ENCODE results near the gene SLC15A1. TPM values are rescaled to one million over a fixed set of nuclear protein-coding genes. Genes with fewer than 3 reads are reported as not detected.

Gene SLC15A1
- total and polyA plus RNA-seq, 2 experiments from 2014 or later: not detected

- DNase-seq (ENCODE audit: low read depth in 1 of 2, low spot score in 1 of 2): no peak
Measured at GRCh38 chr13:98784666-98785065, 32.2 kb upstream of the SLC15A1 start.

DNA sequence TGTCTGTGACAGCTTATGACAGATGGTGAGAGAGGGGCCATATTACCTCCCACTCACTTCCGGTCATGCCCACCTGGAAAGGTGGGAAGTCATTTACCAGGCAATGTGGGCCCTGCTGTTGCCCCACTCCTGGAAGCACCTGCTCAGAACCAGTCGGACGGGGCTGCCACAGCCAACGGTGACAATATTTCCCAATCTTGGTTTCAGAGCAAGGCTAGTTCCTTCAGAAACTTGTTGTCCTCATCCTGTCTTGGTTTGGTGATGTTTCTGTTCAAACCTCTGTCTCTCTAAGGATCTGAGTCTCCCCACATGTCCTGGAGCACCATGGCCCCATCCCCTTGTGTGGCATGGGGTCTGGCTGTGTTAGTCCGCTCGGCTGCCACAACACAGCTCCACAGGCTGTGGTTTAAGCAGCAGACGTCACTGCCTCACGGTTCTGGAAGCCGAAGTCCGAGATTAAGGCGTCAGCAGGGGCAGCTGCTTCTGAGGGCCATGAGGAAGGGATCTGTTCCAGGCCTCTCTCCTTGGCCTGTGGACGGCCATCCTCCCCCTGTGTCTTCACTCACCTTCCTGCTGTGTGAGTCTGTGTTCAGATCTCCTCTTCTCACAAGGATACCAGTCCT, 31.5 kb upstream of the SLC15A1 start:
- no peaks in the 10 kb centered on the region for H3K27me3 ChIP-seq
- H3K4me3 ChIP-seq: no peak overlapping the region
- H3K9me3 ChIP-seq (ENCODE audit: low read depth): no peaks in the 10 kb centered on the region
- no peak for TF ChIP-seq CTCF (IDR thresholded peaks at IDR 0.05; ENCODE audit: low read depth, low read length)
- H3K27ac ChIP-seq: no peak overlapping the region
- no peak for DNase-seq (ENCODE audit: low read depth in 1 of 2, low spot score in 1 of 2)
- H3K4me1 ChIP-seq (ENCODE audit: low read depth): no peaks in the 10 kb centered on the region
- no peaks in the 10 kb centered on the region for H3K36me3 ChIP-seq

More at GRCh38 chr13:98784666-98785065, 32.2 kb upstream of the SLC15A1 start:
- Histone ChIP-seq H3K36me3 (no peaks in the 10 kb centered on the region), H3K27me3 (no peaks in the 10 kb centered on the region), H3K27ac (no peak overlapping the region), H3K4me3 (no peak overlapping the region), H3K9me3 (ENCODE audit: low read depth) (no peaks in the 10 kb centered on the region), H3K4me1 (ENCODE audit: low read depth) (no peaks in the 10 kb centered on the region)
- no peak for TF ChIP-seq CTCF (IDR thresholded peaks at IDR 0.05; ENCODE audit: low read depth, low read length)

DNA sequence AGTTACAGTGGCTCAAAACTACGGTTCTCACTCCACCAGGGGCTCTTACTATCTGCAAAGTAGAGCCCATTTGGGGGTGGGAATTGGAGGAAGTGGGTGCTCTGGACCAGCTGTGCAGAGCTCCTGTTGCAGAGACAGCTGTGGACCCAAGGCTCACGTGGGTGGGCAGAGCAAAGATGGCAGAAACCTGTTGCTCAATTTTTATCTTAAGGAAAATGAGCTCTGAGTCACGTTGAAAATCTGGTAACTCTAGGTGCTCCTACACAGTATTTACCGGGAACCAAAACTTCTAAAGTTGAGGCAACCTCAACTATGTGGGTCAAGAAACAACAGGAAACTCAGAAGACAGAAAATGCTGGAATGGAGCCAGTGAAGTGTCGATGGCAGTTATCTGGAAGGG, 30.2 kb upstream of the SLC15A1 start:
- no peak for TF ChIP-seq CTCF (IDR thresholded peaks at IDR 0.05; ENCODE audit: low read depth, low read length)
- no peak overlapping the region for H3K27ac ChIP-seq
- peak in 1 of 2 donors; percentile 67 for DNase-seq (ENCODE audit: low read depth in 1 of 2, low spot score in 1 of 2)
- no peaks in the 10 kb centered on the region for H3K4me1 ChIP-seq (ENCODE audit: low read depth)
- H3K4me3 ChIP-seq: no peak overlapping the region
- H3K9me3 ChIP-seq (ENCODE audit: low read depth): no peaks in the 10 kb centered on the region
- H3K36me3 ChIP-seq: no peaks in the 10 kb centered on the region
- H3K27me3 ChIP-seq: no peaks in the 10 kb centered on the region

DNA sequence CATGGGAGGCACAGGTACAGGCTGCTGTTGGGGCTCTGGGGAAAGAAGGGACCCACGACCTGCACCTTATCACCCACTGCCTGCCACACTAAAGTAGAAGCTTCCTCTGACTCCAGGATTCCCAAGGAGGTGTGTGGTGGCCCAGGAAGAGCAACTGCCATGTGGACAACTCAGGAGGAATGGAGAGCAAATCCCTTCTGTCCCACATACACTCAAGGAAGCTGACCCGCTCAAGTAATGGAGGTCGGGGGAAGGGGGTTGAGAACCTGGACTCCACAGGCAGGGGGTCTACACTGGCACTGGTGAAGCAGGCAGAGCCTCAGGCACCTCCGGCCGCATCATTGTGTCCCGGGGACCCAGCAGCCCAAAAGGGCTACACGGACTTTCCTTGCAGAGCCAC, 29.4 kb upstream of the SLC15A1 start:
- no peaks in the 10 kb centered on the region for H3K27me3 ChIP-seq
- TF ChIP-seq CTCF (IDR thresholded peaks at IDR 0.05; ENCODE audit: low read depth, low read length): no peak
- no peaks in the 10 kb centered on the region for H3K4me1 ChIP-seq (ENCODE audit: low read depth)
- no peak overlapping the region for H3K27ac ChIP-seq
- H3K4me3 ChIP-seq: no peak overlapping the region
- H3K9me3 ChIP-seq (ENCODE audit: low read depth): no peaks in the 10 kb centered on the region
- DNase-seq (ENCODE audit: low read depth in 1 of 2, low spot score in 1 of 2): no peak
- no peaks in the 10 kb centered on the region for H3K36me3 ChIP-seq

- DNase-seq (ENCODE audit: low read depth in 1 of 2, low spot score in 1 of 2): no peak
- TF ChIP-seq CTCF (IDR thresholded peaks at IDR 0.05; ENCODE audit: low read depth, low read length): no peak
- H3K36me3 ChIP-seq: no peaks in the 10 kb centered on the region
- no peaks in the 10 kb centered on the region for H3K27me3 ChIP-seq
- H3K4me1 ChIP-seq (ENCODE audit: low read depth): no peaks in the 10 kb centered on the region
- no peak overlapping the region for H3K4me3 ChIP-seq
- H3K27ac ChIP-seq: no peak overlapping the region
- no peaks in the 10 kb centered on the region for H3K9me3 ChIP-seq (ENCODE audit: low read depth)
Measured at GRCh38 chr13:98781470-98781869, 29.0 kb upstream of the SLC15A1 start.

Data from cardiac muscle cell (in vitro differentiated cells and primary cell).